Keratinocyte (primary cell): ENCODE data around the gene GPRC5C.

Experiments
- EZH2 ChIP-seq: IDR thresholded peaks from one replicate; pipeline ENCODE4 v1.6.1; 2012; ENCODE audit warnings: inconsistent platforms, mild to moderate bottlenecking, low read length, moderate library complexity
- TF ChIP-seq, protein P1 (sequence below), 3 experiments: IDR thresholded peaks in 1 of 3; conservative IDR thresholded peaks in 1 of 3; optimal IDR thresholded peaks in 1 of 3; 2 replicates in 2 of 3; 3 replicates in 1 of 3; pipeline versions ENCODE3 to v1.5.1; 2011; ENCODE audit warnings: low read length in 3 of 3, mild to moderate bottlenecking in 3 of 3, moderate library complexity in 2 of 3, control low read depth in 1 of 3, inconsistent platforms in 1 of 3; ENCODE audit not compliant: insufficient read depth in 2 of 3; ENCODE audit errors: extremely low read depth in 1 of 3

DNA sequence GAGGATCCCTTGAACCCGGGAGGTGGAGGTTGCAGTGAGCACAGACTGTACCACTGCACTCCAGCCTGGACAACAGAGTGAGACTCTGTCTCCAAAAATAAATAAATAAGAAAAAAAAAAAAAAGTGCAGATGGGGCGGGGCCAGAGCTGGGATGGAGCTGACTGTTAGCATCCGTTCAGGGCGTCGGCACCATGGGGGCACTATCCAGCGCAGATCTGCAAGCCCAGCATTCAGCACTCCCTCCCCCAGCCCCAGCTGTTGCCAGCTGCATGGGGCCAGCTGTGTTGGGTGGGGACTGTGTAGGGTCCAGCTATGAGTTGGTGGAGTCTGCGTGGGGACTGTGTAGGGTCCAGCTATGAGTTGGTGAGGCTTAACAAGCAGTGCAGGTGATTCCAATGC is 13.3 kb downstream of the GPRC5C start:
- TF ChIP-seq, protein P1, sequence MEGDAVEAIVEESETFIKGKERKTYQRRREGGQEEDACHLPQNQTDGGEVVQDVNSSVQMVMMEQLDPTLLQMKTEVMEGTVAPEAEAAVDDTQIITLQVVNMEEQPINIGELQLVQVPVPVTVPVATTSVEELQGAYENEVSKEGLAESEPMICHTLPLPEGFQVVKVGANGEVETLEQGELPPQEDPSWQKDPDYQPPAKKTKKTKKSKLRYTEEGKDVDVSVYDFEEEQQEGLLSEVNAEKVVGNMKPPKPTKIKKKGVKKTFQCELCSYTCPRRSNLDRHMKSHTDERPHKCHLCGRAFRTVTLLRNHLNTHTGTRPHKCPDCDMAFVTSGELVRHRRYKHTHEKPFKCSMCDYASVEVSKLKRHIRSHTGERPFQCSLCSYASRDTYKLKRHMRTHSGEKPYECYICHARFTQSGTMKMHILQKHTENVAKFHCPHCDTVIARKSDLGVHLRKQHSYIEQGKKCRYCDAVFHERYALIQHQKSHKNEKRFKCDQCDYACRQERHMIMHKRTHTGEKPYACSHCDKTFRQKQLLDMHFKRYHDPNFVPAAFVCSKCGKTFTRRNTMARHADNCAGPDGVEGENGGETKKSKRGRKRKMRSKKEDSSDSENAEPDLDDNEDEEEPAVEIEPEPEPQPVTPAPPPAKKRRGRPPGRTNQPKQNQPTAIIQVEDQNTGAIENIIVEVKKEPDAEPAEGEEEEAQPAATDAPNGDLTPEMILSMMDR (optimal IDR thresholded peaks at IDR 0.05 in 1 of 3, IDR thresholded peaks at IDR 0.05 in 1 of 3, conservative IDR thresholded peaks at IDR 0.05 in 1 of 3; ENCODE audit: extremely low read depth in 1 of 3, insufficient read depth in 2 of 3, low read length in 3 of 3): no peak
- no peak for TF ChIP-seq EZH2
